SH-SY5Y (cell line): ENCODE measurements around the gene UBE4A.

ENCODE experiments used
- GATA2 ChIP-seq: IDR thresholded peaks from 2 replicates; pipeline ENCODE4 v1.6.1; 2011; ENCODE audit warnings: mild to moderate bottlenecking, low read depth, low read length
- GATA3 ChIP-seq: IDR thresholded peaks from 2 replicates; pipeline ENCODE4 v1.6.1; 2011; ENCODE audit warnings: low read depth, mild to moderate bottlenecking, low read length, moderate library complexity

Gene UBE4A

GRCh38 chr11:118359295-118359958 is at the start of gene UBE4A:
TSS of gene UBE4A (plus strand) at chr11:118359600. CDS start at chr11:118365081, 5,481 bp downstream.
- TF ChIP-seq GATA3 (no peak), GATA2 (no peak)

DNA sequence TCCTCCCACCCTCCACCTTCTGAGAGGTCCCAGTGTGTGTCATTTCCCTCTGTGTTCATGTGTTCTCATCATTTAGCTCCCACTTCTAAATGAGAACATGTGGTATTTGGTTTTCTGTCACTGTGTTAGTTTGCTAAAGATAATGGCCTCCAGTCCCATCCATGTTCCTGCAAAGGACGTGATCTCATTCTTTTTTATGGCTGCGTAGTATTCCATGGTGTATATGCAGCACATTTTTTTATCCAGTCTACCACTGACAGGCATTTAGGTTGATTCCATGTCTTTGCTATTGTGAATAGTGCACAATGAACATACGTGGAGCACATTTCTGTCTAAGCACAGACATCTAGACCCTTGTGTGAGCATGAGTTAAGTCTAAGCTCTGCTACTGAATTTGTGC is 49.1 kb upstream of the UBE4A start:
- TF ChIP-seq GATA3 (no peak), GATA2 (no peak)

GRCh38 chr11:118310781-118311485 is 48.5 kb upstream of the UBE4A start:
- no peak for TF ChIP-seq GATA2
- TF ChIP-seq GATA3, result no peak

DNA sequence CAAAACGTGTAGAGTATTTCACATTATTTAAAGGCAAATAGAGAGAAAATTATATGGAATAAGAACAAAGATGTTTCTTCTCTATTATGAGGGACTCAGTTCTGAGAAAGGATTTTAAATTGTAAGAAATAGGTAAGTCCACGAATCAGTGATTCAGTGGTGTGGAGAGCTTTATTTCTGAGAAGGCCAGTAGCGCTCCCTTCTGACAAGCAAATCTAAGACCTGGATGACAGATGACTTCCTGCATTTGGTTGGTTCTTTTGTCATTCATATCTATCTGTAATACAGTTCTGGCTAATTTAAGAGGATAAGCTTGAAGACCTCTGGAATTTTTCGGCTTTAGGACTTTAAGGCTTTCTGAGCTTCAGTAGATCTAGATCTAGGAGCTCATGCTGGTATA is 47.9 kb upstream of the UBE4A start:
- TF ChIP-seq GATA2, result no peak
- TF ChIP-seq GATA3, result no peak

- TF ChIP-seq GATA2, result no peak
- TF ChIP-seq GATA3, result no peak
These were observed 47.1 kb upstream of the UBE4A start for GRCh38 chr11:118312328-118312727.

DNA sequence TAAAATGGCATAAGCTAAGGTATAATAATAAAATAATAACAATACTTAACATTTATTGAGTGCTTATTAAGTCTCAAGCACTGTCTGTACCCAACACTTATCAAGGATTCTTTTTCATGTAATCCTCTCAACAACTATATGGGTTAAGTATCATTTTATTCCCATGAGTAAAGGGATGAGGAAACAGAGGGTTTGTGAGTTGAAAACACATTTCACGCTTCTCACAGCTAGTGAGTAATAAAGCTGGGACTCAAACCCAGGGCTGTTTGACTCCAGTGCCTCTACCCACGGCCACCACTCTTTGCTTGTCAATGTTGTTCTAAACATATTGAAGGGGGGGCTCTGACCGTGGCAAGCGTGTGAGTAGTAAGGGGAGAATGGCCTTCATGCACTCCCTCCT is 46.2 kb upstream of the UBE4A start:
- TF ChIP-seq GATA3, result no peak
- TF ChIP-seq GATA2, result no peak

DNA sequence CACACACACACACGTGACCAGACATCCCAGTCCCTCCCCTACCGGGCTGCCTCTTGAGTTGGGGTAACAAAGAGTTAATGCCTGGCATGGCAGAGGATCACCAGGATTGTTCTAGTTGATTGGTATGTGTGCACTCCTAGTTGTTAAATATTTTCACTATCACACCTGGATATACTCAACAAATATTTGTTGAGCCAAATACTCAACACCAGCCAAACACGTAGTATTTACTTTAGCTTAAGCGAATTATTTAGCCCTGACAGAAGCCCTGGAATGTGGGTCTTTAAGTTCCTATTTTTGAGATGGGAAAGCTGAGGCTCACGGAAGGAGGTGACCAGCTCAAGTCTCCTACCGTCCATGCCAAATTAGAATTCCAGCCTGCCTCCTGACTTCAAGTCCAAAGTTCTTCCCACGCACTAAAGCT is 44.4 kb upstream of the UBE4A start:
- TF ChIP-seq GATA2, result no peak
- TF ChIP-seq GATA3, result no peak

DNA sequence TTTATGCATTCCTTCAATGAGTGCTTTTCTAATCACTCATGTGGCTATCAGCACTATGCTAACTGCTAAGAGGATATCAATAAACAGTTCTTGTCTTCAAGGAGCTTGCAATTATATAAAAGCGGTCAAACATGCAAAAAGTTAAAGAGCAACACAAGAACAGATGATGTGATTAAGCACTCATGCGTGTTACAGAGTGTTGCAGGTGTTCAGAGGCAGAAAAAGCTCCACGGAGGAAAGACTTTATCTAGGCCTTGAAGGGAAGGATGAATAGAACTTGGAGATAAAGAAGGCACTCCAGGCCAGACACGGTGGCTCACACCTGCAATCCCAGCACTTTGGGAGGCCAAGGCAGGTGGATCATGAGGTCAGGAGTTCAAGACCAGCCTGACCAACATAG is 41.3 kb upstream of the UBE4A start:
- TF ChIP-seq GATA3 (no peak), GATA2 (no peak)

GRCh38 chr11:118318581-118319336 is 40.6 kb upstream of the UBE4A start:
- TF ChIP-seq GATA3 (no peak), GATA2 (no peak)

- no peak for TF ChIP-seq GATA3
- TF ChIP-seq GATA2, result no peak
These were observed 40.1 kb upstream of the UBE4A start for GRCh38 chr11:118319337-118319707.

DNA sequence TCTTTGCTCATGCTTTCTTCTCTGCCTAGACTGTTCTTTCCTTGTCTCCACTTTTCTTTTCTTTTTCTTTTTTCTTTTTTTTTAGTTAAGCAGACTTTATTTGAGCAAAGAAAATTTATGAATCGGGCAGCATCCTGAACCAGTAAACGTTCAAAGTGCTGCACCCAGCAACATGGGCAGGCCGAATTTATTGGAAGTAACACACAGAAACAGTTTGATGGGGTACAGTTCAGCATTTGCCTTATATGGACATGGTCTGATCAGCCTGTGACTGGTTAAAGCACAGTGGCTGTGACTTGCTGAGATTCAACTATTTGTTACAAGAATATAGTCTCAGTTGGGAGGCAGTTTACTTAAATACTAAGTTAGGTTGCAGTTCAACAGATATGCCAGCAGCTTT is 38.9 kb upstream of the UBE4A start:
- TF ChIP-seq GATA3, result no peak
- TF ChIP-seq GATA2, result no peak

DNA sequence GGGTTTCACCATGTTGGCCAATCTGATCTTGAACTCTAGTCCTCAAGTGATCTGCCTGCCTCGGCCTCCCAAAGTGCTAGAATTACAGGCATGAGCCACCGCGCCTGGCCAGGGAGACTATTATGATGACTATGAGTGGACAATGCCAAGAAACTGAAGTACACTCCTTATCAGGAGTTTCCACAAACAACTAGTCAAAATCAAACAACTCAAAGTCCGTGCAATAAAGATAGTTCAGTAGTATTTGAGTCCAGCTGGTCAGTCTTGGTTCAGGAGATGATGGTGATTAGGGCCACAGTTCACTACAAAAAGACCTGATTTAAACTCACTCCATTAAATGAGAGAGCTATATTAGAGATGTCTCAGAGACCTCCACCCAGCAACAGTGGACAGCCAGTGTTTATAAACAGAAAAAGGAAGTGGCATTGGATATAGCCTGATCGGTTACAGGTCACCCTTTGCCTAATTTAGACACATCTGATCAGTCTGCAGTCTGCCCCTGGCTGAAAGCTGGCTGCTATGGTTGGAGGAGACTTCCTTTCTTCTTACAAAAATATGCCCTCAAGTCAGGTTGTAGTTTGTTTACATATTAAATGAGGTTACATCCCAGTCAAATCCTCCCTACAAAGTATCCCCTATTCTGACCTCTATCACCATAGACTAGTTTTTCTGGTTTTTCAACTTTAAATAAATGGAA is 37.9 kb upstream of the UBE4A start:
- TF ChIP-seq GATA2, result no peak
- TF ChIP-seq GATA3, result no peak

GRCh38 chr11:118322721-118323120 is 36.7 kb upstream of the UBE4A start:
- TF ChIP-seq GATA3, result no peak
- TF ChIP-seq GATA2, result no peak

DNA sequence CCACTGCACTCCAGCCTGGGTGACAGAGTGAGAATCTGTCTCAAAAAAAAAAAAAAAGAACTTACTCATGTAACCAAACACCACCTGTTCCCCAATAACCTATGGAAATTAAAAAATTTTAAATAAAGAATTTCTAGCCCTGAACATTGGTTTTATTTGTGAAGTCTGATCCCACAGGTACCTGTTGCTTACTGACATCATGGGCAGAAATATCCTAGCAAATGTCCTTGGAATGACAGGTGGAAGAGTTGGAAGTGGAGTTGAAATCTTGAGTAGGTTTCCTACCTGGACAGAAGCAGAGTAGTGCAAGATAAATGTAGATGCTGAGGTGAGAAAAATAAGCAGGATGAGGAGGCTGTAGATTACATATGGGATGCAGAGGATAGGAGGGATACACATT is 34.1 kb upstream of the UBE4A start:
- TF ChIP-seq GATA2 (no peak), GATA3 (no peak)
